DMS53 treated with DMSO at 0.1 percent for 48 hours (cell line): ENCODE results near the gene TPD52L1.
"Not testable (repeated sequence)": the region's sequence is repeated elsewhere in the genome, so short reads cannot be mapped to it uniquely, and the experiment has no call there.

ENCODE experiments used
- DNase-seq: peaks from one replicate; lab custom pipeline; 2025; ENCODE audit not compliant: unreplicated experiment; lab: John Stamatoyannopoulos, UW

TPD52L1 gene

DNA sequence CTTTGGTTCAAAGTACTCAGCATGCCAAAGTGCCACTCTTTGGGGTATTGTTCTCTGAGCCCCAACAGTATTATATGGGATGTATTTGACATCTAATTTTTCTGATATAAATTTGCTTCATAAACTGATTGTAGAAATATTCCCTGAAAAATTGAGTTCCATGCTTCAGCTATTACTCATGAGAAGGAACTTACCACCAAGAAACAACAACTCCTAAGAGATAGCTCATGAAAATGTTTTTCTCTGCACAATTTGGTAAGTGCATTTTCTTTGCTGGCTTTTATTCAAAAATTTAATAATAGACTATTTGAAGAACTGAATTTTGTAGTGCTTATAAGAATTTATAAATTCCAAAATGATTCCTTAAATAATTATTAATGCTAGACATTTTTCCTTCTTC is 12.8 kb upstream of the TPD52L1 start:
- DNase-seq: no peak

DNA sequence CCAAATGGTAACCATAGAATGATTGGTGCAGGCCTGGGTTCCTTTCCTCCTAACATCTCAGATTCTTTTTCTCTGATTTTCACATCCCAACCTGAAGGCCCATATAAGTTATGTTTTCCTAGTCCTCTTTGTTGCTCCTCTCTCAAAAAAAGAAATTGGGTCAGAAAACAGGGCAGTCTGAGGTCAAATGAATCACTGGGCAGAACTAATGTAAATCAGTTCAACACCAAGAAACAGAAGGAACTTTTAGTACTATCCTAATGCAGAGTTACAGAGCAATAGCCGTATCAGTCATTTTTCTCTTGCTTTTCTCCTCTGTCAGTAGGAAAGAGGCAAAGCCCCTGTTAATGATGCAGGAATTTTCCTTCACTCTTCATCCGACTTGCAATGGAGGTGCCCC is 11.0 kb upstream of the TPD52L1 start:
- no peak for DNase-seq

DNA sequence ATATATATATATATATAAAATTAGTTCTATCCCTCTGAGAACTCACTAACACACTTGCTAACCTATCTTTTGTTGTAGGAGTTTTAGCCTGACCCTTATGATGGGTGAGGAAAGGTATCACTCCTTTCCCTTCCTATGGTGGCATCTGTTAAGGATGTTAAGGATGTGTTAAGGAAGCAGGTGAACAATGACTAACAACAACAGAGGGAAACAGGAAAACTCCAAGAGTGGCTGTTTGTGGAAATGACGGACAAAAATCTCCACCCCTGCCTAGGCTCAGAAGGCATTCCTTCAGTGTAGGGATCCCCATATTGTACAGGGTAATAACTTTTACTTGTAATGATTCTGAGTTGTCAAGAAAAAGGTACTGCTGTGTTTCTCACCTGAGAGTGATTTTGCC is 8.8 kb upstream of the TPD52L1 start:
- DNase-seq: no peak

DNA sequence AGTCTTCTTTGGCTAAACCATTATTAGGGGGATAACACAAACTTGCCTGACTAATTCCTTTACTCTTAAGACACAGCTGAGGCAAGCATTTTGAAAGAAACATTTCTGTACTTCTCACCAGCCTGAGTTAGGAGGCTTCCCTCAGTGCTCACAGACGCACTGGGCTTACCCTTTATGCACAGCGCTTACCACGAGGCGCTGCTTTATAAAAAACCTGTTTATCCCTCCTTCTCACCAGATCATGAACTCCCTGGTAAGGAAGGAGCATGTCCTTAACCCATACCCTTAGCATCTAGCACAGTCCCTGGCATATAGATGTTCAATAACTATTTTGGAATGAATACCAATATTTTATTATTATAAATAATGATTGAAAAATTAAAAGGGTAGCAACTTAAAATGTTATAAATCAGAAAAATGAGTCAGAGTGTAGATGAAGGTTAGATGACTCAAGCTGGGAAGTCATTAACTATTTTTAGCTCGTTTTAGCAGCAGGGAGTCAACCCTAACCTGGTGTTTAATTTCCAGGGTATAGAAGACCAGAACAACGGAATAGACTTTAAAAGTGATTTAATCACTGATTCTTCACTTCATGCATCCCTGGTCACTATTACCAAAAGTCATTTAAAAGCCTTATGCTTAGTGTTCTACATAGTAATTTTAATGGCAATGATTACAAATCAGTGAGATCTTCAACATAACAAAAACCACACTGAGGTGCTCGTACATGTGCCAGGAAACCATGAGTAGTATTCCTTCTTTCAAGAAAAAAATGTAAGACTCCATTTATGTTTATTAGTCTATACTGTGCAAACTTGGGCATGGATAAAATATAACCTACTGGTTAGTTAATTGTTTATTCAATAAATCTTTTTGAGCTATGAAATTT is 4.1 kb upstream of the TPD52L1 start:
- no peak for DNase-seq

DNA sequence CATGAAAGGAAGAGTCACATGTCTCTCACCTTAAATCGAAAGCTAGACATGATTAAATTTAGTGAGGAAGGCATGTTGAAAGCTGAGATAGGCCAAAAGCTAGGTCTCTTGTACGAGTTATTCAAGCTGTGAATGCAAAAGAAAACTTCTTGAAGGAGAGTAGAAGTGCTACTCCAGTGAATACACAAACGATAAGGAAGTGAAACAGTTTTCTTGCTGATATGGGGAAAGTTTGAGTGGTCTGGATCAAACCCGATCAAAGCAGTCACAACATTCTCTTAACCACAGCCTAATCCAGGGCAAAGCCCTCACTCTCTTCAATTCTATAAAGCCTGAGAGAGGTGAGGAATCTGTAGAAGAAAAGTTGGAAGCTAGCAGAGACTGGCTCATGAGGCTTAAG is 1.9 kb upstream of the TPD52L1 start:
- DNase-seq: no peak

DNA sequence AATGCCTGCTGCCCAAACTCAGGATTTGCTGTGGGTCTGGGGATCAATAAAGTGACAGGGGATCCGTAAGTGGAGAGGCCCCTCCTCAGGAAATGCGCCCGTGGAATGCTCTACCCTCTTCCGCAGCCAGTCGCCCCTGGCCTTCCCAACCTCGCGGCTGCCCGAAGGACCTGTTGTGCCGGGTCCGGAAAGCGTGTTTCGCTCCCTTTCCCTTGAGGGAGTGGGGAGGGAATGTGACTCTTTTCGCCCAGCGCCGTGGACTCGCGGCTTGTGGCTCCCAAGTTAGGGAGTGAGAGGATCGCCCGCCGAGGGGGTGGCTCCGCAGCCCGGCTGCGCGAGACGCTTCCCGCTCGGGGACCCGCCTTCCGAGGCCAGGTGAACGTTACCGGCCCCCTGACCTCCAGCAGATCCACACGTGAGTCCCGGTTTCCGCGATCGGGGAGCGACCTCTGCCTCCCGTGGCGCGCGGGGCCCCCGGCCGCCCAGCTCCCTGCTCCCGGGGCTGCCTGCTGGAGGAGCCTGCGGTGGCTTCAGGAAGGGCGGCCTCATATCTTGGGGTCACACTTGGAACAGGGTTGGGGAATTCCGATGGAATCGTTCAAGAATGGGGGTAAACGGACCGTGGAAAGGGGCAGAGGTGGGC is 666 bp downstream of the TPD52L1 start:
- DNase-seq: no peak

DNA sequence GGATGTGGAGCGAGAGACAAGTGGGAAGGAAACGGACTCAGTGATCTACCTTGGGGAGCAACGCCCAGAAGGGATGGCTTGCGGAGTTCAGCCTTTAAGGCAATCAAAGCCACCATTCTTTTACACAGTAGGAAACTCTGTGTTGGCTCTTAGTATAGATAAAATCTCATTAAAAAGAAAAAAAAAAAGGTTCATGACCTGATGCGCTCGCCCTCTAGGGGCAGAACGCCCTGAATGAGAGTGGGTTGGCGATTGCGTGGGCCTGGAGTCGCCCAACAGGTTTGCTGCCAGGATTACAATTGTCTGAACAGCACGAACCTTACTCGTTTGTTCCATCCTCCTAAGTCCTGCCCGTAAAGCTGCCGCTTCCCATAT is 1.2 kb downstream of the TPD52L1 start:
- peak; percentile 50 for DNase-seq

DNA sequence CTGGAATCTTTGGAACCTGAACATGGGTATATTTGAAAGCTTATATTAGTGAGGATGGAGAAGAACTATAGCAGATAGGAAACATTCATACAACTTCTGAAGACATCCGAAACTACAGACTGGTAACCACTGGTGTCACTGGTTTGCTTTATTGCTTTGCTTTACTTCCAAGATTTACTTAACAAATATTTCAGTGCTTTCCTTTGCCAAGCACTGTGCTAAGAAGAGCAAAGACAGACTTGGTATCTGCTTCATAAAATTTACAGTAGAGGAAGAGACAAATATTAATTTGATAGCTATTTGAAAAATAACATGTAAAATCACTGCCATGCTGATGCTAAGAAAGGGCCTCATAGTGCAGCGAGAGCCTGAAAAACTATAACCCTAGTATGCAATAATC is 1.8 kb downstream of the TPD52L1 start:
- no peak for DNase-seq

DNA sequence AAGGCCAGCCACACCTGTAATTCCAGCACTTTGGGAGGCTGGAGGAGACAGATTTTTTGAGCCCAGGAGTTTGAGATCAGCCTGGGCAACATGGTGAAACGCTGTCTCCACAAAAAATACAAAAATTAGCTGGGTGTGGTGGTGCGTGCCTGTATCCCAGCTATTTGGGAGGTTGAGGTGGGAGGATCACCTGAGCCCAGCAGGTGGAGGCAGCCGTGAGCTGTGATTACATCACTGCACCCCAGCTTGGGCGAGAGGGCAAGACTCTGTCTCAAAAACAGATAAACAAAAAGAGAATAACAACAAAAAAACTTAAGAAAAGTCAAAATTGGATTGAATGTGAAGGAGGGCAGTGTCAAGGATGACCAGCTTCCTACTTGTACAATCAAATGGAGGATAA is 2.9 kb downstream of the TPD52L1 start:
- DNase-seq: no peak

DNA sequence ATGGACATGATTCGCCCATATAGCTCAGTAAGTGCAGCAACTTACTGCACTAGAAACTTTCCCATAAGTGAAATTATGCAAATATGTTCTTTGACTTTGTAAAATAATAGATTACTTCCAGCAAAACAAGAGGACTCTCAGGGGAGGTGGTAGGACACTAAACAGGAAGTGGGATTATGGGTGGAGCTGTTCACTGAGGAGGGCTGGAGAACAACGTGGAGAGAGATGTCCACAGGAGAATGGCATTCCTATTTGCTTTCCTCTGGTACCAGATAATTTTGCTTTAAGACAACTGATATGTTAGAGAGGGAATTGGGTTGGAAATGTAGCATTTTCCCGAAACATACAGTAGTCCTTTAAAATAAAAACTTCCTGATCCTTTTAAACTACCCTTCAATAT is 3.7 kb downstream of the TPD52L1 start:
- DNase-seq: no peak

DNA sequence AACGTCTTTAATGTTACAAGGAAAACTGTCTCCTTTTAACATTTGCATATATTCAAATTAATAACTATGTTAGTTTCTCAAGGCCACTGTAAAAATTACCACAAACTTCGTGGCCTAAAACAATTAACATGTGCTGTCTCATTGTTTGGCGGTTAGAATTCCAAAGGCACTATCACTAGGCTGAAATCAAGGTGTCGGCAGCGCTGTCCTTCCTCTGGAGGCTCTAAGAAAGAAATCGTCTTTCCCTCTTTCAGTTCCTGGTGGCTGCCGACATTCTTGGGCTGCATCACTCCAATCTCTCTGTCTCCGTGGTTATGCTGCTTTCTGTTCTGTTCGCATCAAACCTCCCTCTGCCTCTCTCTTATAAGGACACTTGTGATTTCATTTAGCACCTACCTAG is 4.2 kb downstream of the TPD52L1 start:
- no peak for DNase-seq

DNA sequence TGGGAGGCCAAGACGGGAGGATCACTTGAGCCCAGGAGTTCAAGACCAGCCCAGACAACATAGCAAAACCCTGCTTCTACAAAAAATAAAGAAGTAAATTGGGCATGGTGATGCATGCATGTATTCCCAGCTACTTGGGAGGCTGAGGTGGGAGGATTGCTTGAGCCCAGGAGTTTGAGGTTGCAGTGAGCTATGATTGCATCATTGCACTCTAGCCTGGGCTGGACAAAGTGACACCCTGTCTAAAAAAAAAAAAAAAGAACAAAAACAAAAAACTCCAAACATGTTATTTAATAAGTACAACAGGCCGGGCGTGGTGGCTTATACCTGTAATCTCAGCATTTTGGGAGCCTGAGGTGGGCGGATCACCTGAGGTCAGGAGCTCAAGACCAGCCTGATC is 9.8 kb downstream of the TPD52L1 start:
- not testable (repeated sequence) for DNase-seq

DNA sequence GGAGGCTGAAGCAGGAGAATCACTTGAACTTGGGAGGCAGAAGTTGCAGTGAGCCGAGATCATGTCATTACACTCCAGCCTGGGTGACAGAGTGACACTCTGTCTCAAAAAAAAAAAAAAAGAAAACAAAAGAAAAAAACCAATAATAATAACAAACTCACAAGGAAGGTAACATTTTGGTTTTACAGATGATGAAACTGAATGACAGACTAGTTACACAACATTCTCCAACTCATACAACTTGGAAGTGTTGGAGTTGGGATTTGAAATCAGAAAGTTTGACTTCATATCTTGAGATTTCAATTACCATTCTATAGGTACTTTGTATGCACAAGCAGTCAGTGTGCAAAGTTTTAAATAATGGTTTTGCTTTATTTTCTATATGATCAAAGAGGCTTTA is 10.2 kb downstream of the TPD52L1 start:
- DNase-seq: no peak

DNA sequence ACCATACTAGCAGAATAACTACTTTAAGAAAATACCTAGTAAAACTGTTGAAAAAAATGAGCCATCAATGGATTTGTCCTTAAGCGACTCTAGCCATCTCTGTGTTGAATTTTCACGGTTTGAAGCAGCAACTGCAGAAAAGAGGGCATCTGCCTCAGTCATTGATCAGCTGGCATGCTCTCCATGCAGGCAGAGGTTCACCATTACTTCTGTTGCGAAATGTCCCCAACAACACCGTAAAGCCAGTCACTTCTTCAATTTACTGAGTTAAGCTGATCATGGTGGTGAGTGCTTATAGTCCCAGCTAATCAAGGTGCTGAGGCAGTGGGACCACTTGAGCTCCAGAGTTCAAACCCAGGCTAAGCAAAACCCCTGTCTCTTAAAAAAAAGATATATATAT is 11.1 kb downstream of the TPD52L1 start:
- no peak for DNase-seq

DNA sequence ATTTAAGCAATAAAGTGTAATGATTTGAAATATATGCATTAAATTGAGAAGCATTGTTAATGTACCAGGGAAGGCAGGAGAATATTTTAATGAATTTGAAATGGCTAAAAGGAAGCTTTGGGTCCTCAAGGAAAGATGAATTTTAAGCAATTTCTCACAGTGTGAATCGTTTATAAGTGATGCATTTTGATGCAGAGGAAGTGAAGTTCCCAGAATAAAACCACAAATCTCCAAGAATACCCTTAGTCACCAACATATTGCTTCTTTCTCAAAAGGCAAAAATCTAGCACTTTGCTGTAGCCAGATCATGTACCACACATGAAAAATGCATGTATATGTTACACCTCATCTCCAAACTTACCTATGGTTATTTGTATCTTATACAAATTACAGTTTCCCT is 11.7 kb downstream of the TPD52L1 start:
- DNase-seq: no peak

DNA sequence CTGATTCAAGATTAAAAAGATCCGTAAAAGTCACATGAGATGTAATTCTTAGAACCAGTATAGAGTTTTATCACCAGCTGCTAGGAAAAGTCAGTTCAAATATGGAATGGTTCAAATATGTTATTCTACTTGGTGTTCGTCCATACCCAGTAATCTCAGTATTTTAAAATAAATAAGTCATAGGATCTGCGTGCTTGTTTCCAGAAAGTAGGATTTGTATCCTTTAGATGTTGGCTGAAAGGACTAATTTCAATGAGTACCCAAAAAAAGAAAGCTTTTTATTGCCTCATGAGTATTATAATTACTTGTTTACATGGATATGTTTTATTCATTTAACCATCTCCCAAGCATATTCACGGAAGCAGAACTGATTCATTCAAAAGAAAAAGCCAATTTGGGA is 12.2 kb downstream of the TPD52L1 start:
- DNase-seq: no peak

DNA sequence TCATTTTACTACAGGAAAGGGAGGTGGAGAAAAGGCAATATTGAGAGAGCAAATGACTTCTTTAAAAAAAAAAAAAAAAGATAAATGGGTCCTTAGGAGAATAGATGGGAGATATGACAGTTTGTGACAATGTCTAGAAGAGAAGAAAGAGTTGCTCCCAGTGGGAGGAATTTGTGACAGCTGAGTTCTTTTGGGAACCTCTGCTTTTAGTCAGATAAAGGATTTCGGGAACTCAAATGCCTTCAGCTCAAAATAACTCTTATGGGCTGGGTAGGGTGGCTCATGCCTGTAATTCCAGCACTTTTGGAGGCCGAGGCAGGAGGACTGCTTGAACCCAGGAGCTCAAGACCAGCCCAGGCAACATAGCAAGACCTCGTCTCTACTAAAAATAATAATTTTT is 13.1 kb downstream of the TPD52L1 start:
- no peak for DNase-seq

DNA sequence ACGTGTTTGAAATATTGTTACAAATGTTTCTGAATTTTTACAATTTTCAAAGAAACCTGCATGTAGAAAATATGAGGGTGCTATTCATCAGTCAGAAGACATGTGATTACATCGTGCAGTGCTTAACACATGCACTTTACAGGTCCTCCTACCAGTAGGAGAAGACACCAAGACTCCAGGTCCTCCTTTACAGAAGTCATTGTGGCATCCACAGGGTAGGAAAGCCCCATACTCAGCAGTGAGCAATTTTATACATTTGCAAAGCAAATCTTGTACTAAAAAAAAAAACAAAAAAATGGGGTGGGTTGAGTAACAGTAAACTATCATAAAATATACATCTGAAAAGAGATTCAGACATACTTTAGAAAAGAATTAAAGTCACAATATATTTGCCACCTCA is 14.0 kb downstream of the TPD52L1 start:
- DNase-seq: no peak

DNA sequence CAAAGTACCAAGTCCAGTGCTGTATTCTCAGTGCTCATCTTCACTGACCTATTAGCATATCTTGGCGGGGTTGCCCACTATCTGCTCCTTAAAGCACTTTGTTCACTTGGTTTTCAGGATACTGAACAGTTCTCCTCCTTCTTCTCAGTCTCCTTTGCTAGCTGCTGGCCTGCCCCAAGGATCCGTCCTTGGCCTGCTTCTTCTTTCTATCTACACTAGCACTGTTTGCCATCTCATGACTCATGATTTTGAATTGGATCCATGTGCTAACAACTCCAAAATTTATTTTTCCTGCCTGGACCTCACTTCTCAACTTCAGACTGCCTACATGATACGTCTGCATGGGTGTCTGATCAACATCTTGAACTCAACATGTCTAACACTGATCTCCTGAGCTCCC is 15.5 kb downstream of the TPD52L1 start:
- no peak for DNase-seq

DNA sequence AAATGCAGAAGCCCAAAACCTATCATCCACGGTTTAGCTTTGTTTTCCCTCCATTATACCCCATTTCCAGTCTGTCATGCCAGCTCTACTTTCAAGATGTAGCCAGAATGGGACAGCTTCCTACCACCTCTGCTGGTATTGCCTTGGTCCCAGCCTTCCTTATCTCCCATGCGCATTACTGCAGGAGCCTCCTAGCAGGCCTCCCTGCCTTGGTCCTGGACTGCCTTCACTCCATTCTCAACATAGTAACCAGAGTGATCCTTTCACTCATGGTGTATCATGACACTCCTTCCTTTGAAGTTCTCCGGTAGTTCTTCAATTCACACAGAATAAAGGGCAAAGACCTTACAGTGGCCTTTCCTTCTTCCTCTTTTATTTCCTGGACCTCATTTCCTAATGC is 15.9 kb downstream of the TPD52L1 start:
- DNase-seq: no peak

DNA sequence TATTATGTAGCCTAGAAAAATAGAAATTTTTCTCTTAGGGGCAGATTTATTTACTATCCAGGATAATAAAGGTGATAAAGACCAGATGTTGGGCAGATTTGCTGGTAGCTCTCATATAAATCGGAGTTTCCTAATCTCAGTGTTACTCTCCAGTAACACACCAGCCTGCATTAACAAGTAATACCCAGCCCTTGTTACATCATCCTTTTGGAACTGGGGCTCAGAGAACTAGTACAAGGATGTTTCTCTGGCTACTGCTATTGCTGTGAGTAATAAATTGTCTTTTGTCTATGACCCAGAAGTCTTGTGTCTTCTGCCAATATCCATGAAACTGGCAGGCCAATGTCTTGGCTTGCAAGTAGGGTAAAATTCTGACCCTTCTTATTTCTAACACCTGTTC is 16.8 kb downstream of the TPD52L1 start:
- no peak for DNase-seq

DNA sequence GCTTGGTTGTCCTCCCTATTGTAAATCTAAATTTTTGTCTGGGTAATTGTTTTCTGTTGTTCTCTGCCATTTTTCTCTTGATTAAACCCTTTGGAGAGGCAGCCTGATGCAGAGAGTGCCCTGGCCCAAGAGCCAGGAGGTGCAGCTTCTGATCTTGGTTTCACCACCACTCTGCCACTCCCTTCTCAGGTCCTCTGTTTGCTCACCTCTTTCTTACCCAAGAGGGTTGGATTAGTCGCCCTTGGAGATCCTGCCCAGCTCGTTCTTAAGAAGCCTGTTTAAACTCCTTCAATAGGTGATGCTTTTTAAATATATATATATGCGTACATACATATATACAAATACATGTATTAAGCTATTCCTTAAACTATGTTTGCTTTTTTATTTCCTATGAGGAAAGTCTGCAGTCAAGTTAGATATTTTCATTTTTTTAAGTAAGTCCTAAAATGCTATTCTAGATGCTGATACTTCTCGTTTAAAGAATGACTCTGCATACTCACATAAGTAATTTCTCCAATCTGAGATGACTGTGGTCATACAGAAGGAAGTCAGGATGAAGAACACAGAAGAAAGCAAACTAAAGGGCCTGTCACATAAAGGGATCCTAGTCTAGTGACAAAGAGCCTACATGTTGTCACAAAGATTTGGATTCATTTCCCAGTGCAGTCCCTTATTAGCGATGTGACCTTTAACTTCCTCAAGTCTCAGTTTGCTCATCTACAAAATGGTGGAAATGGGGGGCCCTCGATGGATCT is 19.9 kb downstream of the TPD52L1 start:
- DNase-seq: no peak
